Calu3 (cell line): Measurements from ENCODE around the gene TCP1. TPM values are rescaled to one million over a fixed set of nuclear protein-coding genes. Genes with fewer than 3 reads are reported as not detected.

Experiments used
- BruUV-seq: library from RNA; stranded (reverse); fragments of 400-500 nt; replicated peaks from 2 replicates; lab custom pipeline; 2021; lab: Mats Ljungman, UMichigan
- CTCF ChIA-PET: fragments of 300-600 bp; sonication (Branson Sonifier 250); formaldehyde crosslinking; loops from one replicate; lab custom pipeline; 2022; ENCODE audit warnings: antibody characterized with exemption; lab: Charles Lee
- DNase-seq: peaks from one replicate; pipeline ENCODE4 v3.0.0; 2022
- H3K27ac Mint-ChIP-seq: one replicate; pipeline ENCODE4 v1.8.0; 2022; ENCODE audit warnings: mixed read lengths; ENCODE audit not compliant: unreplicated experiment
- H3K27me3 Mint-ChIP-seq: one replicate; pipeline ENCODE4 v1.8.0; 2022; ENCODE audit warnings: mixed read lengths; ENCODE audit not compliant: unreplicated experiment
- H3K36me3 Mint-ChIP-seq: one replicate; pipeline ENCODE4 v1.8.0; 2022; ENCODE audit warnings: mild to moderate bottlenecking, moderate library complexity, mixed read lengths; ENCODE audit not compliant: insufficient read depth, unreplicated experiment
- H3K4me1 Mint-ChIP-seq: one replicate; pipeline ENCODE4 v1.8.0; 2022; ENCODE audit warnings: mild to moderate bottlenecking, low read depth, mixed read lengths; ENCODE audit not compliant: unreplicated experiment
- H3K4me3 Mint-ChIP-seq: one replicate; pipeline ENCODE4 v1.8.0; 2022; ENCODE audit warnings: mild to moderate bottlenecking, low read depth, moderate library complexity, mixed read lengths; ENCODE audit not compliant: unreplicated experiment
- H3K9me3 Mint-ChIP-seq: one replicate; pipeline ENCODE4 v1.8.0; 2022; ENCODE audit warnings: low read depth, mixed read lengths; ENCODE audit not compliant: unreplicated experiment
- CTCF ChIP-seq: fragments of 200-600 bp; IDR thresholded peaks from one replicate; pipeline ENCODE4 v1.8.0; 2022; ENCODE audit warnings: antibody characterized with exemption; ENCODE audit not compliant: unreplicated experiment
- intact Hi-C: fragments of 100-400 bp; cut with micrococcal nuclease; formaldehyde crosslinking; loops from one replicate; pipeline ENCODE4 v1.10.0; 2022; ENCODE audit not compliant: unreplicated experiment
- total RNA-seq: library from RNA; stranded (reverse); gene quantifications from 2 replicates; pipeline ENCODE4 v1.2.3, GENCODE V29; 2022

TCP1 gene
- total RNA-seq, 1 experiment from 2014 or later = 357 TPM

- Mint-ChIP-seq H3K4me3 (peak overlapping the region; percentile 86), H3K36me3 (peaks cover 88% of the 10 kb centered on the region)
Observed at GRCh38 chr6:159790956-159791598, 1.7 kb upstream of the TCP1 start.

GRCh38 chr6:159790149-159790955 is 950 bp upstream of the TCP1 start, which contains the start of gene MRPL18:
MRPL18 (plus strand) TSS chr6:159790467; CDS start chr6:159790588, 121 bp downstream.
- Mint-ChIP-seq H3K4me3 (peak within 1 kb of the TSS; percentile 86), H3K27ac (peak within 1 kb of the TSS; percentile 98), H3K9me3 (no peaks in the 10 kb centered on the region), H3K4me1 (peaks cover 42% of the 10 kb centered on the region), H3K36me3 (peaks cover 86% of the 10 kb centered on the region), H3K27me3 (no peaks in the 10 kb centered on the region)
- BruUV-seq = TSS peak; percentile 29
- no peak for TF ChIP-seq CTCF
- DNase-seq = peak; percentile 88
- intact Hi-C loops = loop anchor here (1.0 kb wide), 1 partner anchor 17 kb away; no protein-coding TSS in a partner anchor
- CTCF ChIA-PET = interaction anchor here (0.6 to 2.4 kb wide), 8 partner anchors 13 to 1582 kb away, joined by 3 to 16 read pairs (median 5); partner anchors contain the start of genes ACAT2, SOD2 and WTAP

More at GRCh38 chr6:159790956-159791598, 1.7 kb upstream of the TCP1 start:
- no TSS peak for BruUV-seq
- no peak for TF ChIP-seq CTCF
- H3K9me3 Mint-ChIP-seq = no peaks in the 10 kb centered on the region
- intact Hi-C loops = loop anchor here (1.0 kb wide), 1 partner anchor 16 kb away; no protein-coding TSS in a partner anchor
- DNase-seq = peak; percentile 9
- CTCF ChIA-PET = interaction anchor here (1.1 to 2.1 kb wide), 2 partner anchors 16 to 98 kb away, joined by 6 to 14 read pairs; partner anchors contain the start of gene SOD2
- H3K27ac Mint-ChIP-seq = peak overlapping the region; percentile 98
- peaks cover 42% of the 10 kb centered on the region for H3K4me1 Mint-ChIP-seq
- no peaks in the 10 kb centered on the region for H3K27me3 Mint-ChIP-seq

GRCh38 chr6:159788753-159789376 is 537 bp downstream of the TCP1 start:
- peaks cover 43% of the 10 kb centered on the region for H3K4me1 Mint-ChIP-seq
- no peaks in the 10 kb centered on the region for H3K9me3 Mint-ChIP-seq
- H3K4me3 Mint-ChIP-seq = peak overlapping the region; percentile 86
- TF ChIP-seq CTCF = no peak
- CTCF ChIA-PET = interaction anchor here (1.5 to 2.4 kb wide), 3 partner anchors 63 to 95 kb away, joined by 3 to 16 read pairs (median 9); partner anchors contain the start of gene WTAP
- peak; percentile 25 for DNase-seq
- peak overlapping the region; percentile 98 for H3K27ac Mint-ChIP-seq
- peaks cover 92% of the 10 kb centered on the region for H3K36me3 Mint-ChIP-seq
- intact Hi-C loops = loop anchor here (5.0 kb wide), 4 partner anchors 62 to 153 kb away; partner anchors contain the start of genes SOD2 and WTAP
- no TSS peak for BruUV-seq
- H3K27me3 Mint-ChIP-seq = no peaks in the 10 kb centered on the region

GRCh38 chr6:159788276-159788675 is 1.1 kb downstream of the TCP1 start:
- TSS peak; percentile 24 for BruUV-seq
- Mint-ChIP-seq H3K4me1 (peaks cover 45% of the 10 kb centered on the region), H3K27me3 (no peaks in the 10 kb centered on the region), H3K9me3 (no peaks in the 10 kb centered on the region), H3K27ac (peak overlapping the region; percentile 98), H3K4me3 (peak overlapping the region; percentile 86), H3K36me3 (peaks cover 93% of the 10 kb centered on the region)
- CTCF ChIA-PET = interaction anchor here (1.5 to 2.4 kb wide), 3 partner anchors 62 to 95 kb away, joined by 3 to 16 read pairs (median 9); partner anchors contain the start of gene WTAP
- no peak for TF ChIP-seq CTCF
- DNase-seq = no peak
- intact Hi-C loops = loop anchor here (5.0 kb wide), 4 partner anchors 61 to 154 kb away; partner anchors contain the start of genes SOD2 and WTAP
